Naive B cell (primary cell): ENCODE data around the gene AGAP1. TPM values are rescaled to one million over a fixed set of nuclear protein-coding genes. Genes with fewer than 3 reads are reported as not detected.

Experiments used
- ATAC-seq, 2 donors: fragments of 150-1000 bp; cut with Tn5 transposase; 2 replicates each; pipeline ENCODE4 v1.10.0; 2021; ENCODE audit warnings: low read depth in 2 of 2, mild to moderate bottlenecking in 2 of 2, moderate library complexity in 2 of 2
- DNase-seq: peaks from one replicate; pipeline ENCODE4 v3.0.0; 2022
- H3K27ac Mint-ChIP-seq, 6 donors: one replicate each; pipeline ENCODE4 v1.8.0; 2020 to 2022; ENCODE audit warnings: mild to moderate bottlenecking in 6 of 6, mixed read lengths in 6 of 6, moderate library complexity in 5 of 6, inconsistent platforms in 2 of 6
- H3K27me3 Mint-ChIP-seq, 3 donors: one replicate each; pipeline ENCODE4 v1.8.0; 2021 to 2022; ENCODE audit warnings: mixed read lengths in 3 of 3, mild to moderate bottlenecking in 1 of 3
- H3K36me3 Mint-ChIP-seq, 2 donors: one replicate each; pipeline ENCODE4 v1.8.0; 2020 to 2022; ENCODE audit warnings: mixed read lengths in 2 of 2, inconsistent platforms in 1 of 2, mild to moderate bottlenecking in 1 of 2
- H3K4me1 Mint-ChIP-seq, 3 donors: one replicate each; pipeline ENCODE4 v1.8.0; 2020 to 2022; ENCODE audit warnings: mixed read lengths in 3 of 3, inconsistent platforms in 1 of 3, mild to moderate bottlenecking in 1 of 3, moderate library complexity in 1 of 3
- H3K4me3 Mint-ChIP-seq, 8 donors: one replicate each; pipeline ENCODE4 v1.8.0; 2020 to 2022; ENCODE audit warnings: mild to moderate bottlenecking in 8 of 8, mixed read lengths in 8 of 8, moderate library complexity in 8 of 8, inconsistent platforms in 2 of 8
- H3K9me3 Mint-ChIP-seq, 7 donors: one replicate each; pipeline ENCODE4 v1.8.0; 2020 to 2022; ENCODE audit warnings: mixed read lengths in 7 of 7, mild to moderate bottlenecking in 5 of 7, inconsistent platforms in 2 of 7, moderate library complexity in 1 of 7
- polyA plus RNA-seq, 6 donors: library from polyadenylated mRNA; unstranded; fragments of 300-500 nt; fragmentation: Illumina TruSeq; gene quantifications; one replicate each; pipeline ENCODE4 v1.2.3, GENCODE V29; 2021; ENCODE audit warnings: low read depth in 6 of 6

AGAP1 gene
- polyA plus RNA-seq, 6 donors from 2014 or later = not detected

DNA sequence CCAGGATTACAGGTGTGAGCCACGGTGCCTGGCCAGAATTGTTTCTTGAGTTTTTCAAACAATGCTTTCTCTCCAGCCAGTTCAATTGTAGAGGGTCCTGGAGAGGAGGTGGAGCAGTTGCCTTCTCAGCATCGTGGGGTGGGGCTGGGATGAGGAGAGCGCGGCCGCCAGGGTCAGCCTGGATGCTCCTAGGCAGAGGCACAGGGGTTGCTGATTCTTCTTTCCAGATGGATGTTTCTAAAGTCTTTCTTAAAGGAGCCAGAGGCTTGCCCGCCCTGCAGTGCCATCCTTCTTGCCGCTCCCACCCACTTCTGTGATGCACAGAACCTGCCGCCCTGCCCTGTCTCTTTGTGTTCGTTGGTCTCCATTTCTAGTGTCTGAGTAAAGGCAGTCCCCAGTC lies 61.1 kb downstream of the AGAP1 start:
- no peak for DNase-seq
- no peaks in the 10 kb centered on the region for H3K4me1 Mint-ChIP-seq
- H3K4me3 Mint-ChIP-seq = no peak overlapping the region
- no peak for ATAC-seq
- peaks cover 0 to 2% (median 0%) of the 10 kb centered on the region in 7 donors for H3K9me3 Mint-ChIP-seq
- H3K27me3 Mint-ChIP-seq = peaks cover 9 to 38% (median 35%) of the 10 kb centered on the region in 3 donors
- no peak overlapping the region for H3K27ac Mint-ChIP-seq
- H3K36me3 Mint-ChIP-seq = no peaks in the 10 kb centered on the region

DNA sequence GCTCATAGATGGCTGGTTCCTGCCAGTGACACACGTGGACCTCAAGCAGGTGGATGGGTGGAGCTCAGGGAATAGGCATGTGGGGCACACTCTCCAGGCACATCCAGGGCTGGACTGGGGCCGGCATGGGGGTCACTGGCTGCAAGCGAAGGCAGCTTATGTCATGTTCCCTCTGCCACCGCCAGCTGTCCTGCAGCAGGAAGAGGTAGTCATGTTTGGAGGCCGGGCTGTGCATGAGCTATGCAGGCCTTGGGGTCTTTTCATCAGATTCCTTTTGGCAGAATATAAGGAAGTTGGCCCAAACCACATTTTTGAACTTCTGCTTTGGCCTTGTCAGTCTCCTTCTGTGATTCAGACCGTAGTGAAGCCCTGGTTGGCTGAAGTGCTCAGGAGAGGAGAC lies 61.5 kb downstream of the AGAP1 start:
- ATAC-seq (no peak), DNase-seq (no peak)
- H3K27me3 Mint-ChIP-seq = peaks cover 9 to 38% (median 35%) of the 10 kb centered on the region in 3 donors
- no peaks in the 10 kb centered on the region for H3K4me1 Mint-ChIP-seq
- no peak overlapping the region for H3K27ac Mint-ChIP-seq
- H3K4me3 Mint-ChIP-seq = no peak overlapping the region
- peaks cover 0 to 2% (median 0%) of the 10 kb centered on the region in 7 donors for H3K9me3 Mint-ChIP-seq
- H3K36me3 Mint-ChIP-seq = no peaks in the 10 kb centered on the region

DNA sequence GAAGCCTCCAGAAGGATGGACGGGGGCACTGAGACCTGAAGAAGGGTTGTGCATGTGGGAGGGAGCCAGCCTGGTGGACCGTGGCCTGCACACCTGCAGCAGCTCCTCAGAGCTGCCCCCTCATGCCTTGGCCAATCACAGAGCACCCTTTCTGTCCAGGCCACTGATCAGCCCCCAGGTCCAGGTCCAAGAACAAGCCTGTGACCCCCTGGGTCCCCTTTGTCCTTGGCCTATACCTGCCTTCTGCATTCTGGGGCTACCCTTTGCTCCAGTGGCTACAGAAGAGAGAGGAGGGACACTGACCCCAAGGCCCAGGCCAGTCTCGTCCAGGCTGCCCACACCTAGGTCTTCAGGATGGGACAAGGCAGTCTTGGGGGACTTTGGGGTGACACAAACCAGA lies 62.2 kb downstream of the AGAP1 start:
- H3K27me3 Mint-ChIP-seq = peaks cover 9 to 44% (median 35%) of the 10 kb centered on the region in 3 donors
- H3K9me3 Mint-ChIP-seq = peaks cover 0 to 2% (median 0%) of the 10 kb centered on the region in 7 donors
- H3K4me3 Mint-ChIP-seq = no peak overlapping the region
- H3K4me1 Mint-ChIP-seq = no peaks in the 10 kb centered on the region
- ATAC-seq (no peak), DNase-seq (no peak)
- no peaks in the 10 kb centered on the region for H3K36me3 Mint-ChIP-seq
- H3K27ac Mint-ChIP-seq = peak overlapping the region in 1 of 6 donors; percentile 33

DNA sequence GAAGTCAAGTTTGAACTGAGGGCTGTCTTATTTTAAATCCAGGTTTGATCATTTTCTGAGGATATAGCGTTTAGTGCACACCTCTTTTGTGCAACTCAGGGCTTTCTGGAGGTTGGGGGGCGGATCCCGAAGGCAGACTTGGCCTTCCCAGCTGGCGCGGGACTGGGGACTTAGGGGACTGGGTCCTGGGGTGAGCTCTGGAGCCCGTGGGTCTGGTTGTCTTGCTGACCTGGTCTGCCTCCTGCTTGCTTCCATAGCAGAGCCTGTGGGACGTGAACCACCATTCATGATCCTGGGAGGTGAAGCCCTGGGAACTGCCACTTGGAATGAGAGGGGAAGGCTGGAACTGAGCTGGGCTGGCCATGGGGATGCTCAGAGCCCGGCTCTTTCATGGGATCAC lies 63.1 kb downstream of the AGAP1 start:
- peaks cover 0 to 2% (median 0%) of the 10 kb centered on the region in 7 donors for H3K9me3 Mint-ChIP-seq
- H3K4me3 Mint-ChIP-seq = peak overlapping the region in 1 of 8 donors; percentile 47
- no peaks in the 10 kb centered on the region for H3K36me3 Mint-ChIP-seq
- H3K27me3 Mint-ChIP-seq = peaks cover 9 to 39% (median 31%) of the 10 kb centered on the region in 3 donors
- no peak for DNase-seq
- no peak overlapping the region for H3K27ac Mint-ChIP-seq
- H3K4me1 Mint-ChIP-seq = no peaks in the 10 kb centered on the region
- no peak for ATAC-seq

DNA sequence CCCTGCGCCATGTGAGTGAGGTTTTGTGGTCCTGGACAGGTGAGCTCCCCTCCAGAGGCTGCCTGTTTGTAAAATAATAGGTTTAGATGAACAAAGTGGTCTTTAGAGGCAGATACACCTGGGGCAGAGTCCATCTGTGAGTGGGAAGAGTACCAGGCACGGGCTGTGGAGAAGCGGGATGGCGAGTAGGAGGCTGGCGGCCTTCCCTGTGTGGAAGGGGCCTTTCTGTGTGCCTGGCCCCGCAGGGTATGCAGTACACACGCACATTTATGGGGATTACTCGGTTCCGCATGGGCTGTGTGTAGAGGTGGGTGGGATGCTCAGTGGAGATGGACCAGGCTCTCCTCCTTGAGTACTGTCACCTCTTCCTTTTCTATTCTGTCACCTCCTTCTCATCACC lies 64.1 kb downstream of the AGAP1 start:
- Mint-ChIP-seq H3K4me3 (peak overlapping the region in 1 of 8 donors; percentile 12), H3K4me1 (no peaks in the 10 kb centered on the region), H3K9me3 (peaks cover 0 to 2% (median 0%) of the 10 kb centered on the region in 7 donors), H3K27me3 (peaks cover 9 to 36% (median 27%) of the 10 kb centered on the region in 3 donors), H3K36me3 (no peaks in the 10 kb centered on the region), H3K27ac (no peak overlapping the region)
- ATAC-seq (no peak), DNase-seq (no peak)

DNA sequence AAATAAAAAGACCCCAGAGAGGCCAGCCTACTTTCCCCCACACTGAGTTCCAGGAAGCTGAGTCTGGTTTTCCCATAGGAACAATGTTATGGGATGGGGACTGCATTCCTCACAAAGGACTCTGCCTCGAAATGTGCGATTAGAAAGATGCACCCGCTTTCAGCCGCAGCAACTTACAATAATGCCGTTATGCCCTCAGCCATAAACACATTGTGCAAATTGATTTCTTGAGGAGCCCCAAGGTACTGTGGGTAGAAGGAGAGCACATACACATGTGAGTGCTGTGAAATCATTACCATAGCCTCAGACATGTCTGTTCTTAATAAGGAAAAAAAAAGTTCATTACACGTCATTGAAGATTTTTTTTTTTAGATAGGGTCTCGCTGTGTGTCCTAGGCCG lies 64.7 kb downstream of the AGAP1 start:
- Mint-ChIP-seq H3K27ac (no peak overlapping the region), H3K27me3 (peaks cover 9 to 40% (median 33%) of the 10 kb centered on the region in 3 donors), H3K36me3 (no peaks in the 10 kb centered on the region), H3K4me1 (no peaks in the 10 kb centered on the region), H3K4me3 (no peak overlapping the region), H3K9me3 (peaks cover 0 to 2% (median 0%) of the 10 kb centered on the region in 7 donors)
- DNase-seq (no peak), ATAC-seq (no peak)

DNA sequence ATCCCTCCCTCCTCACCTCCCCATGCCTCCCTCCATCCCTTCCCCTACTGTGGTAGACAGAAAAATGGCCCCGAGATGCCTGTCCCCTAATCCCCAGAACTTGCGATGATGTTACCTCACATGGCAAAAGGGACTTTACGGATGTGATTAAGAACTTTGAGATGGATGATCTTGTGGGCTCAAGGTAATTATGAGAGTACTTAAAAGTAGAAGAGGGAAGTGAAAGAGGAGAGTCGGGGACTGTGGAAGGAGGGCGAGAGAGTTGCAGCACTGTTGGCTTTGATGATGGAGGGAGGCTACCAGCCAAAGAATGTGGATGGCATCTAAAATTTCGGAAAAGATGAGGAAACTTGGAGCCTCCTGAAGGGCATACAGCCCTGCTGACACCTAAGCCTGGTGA lies 66.5 kb downstream of the AGAP1 start:
- Mint-ChIP-seq H3K9me3 (peaks cover 0 to 2% (median 0%) of the 10 kb centered on the region in 7 donors), H3K4me3 (no peak overlapping the region), H3K4me1 (no peaks in the 10 kb centered on the region), H3K27ac (no peak overlapping the region), H3K36me3 (no peaks in the 10 kb centered on the region), H3K27me3 (peaks cover 9 to 31% (median 26%) of the 10 kb centered on the region in 3 donors)
- DNase-seq (no peak), ATAC-seq (no peak)

DNA sequence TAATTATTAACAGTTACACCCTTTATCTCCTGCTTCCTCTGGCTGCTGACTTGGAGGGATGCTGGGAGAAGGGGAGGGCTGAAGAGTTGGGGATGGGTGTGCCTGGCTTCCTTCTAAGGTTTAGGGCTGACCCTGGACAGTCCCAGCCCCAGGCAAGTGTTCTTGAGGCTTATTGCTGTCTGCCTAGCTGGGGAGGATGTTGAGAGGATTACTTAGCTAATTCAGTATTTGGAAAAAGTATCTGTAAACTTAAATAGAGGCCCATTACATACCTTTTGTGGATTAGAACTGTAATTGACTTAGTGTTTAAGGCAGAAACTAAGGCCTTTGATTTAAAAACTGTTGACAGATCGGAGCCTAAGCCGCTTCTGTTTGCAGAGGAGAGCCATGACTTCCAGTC lies 67.6 kb downstream of the AGAP1 start:
- no peak for DNase-seq
- no peak for ATAC-seq
- peaks cover 0 to 2% (median 0%) of the 10 kb centered on the region in 7 donors for H3K9me3 Mint-ChIP-seq
- no peaks in the 10 kb centered on the region for H3K4me1 Mint-ChIP-seq
- no peaks in the 10 kb centered on the region for H3K36me3 Mint-ChIP-seq
- no peak overlapping the region for H3K27ac Mint-ChIP-seq
- H3K4me3 Mint-ChIP-seq = peak overlapping the region in 1 of 8 donors; percentile 15
- peaks cover 13 to 30% (median 17%) of the 10 kb centered on the region in 3 donors for H3K27me3 Mint-ChIP-seq

DNA sequence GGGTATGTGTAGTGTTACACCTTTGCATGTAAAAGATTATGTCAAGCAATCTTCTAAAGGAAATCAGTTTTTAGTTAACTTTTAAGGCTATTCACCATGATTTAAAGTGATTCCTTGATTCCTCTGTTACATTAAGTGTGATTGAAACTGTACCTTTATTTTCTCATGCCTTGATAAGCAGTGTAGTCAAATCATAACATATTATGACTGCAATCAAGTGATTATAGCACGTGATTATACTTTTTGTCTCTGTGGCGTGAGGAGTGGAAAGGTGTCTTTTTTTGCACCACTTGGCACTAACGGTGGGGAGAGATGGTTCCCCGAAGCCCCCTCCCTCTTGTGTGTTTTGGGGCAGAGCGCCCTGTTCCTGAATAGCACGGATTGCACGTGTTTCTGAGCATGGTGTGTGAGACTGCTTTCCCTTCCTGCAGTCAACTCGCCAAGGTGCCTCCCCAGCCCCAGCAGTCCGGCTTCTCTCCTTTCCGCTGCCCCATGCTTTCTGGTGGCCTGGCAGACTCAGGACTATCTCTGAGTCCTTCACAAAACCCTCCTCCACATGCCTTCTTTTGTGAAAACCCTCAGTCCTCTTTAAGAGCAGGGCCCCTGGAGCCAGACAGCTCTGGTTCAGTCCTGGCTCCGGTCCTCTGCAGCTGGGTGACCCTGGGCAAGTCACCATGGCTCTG lies 68.4 kb downstream of the AGAP1 start:
- H3K27ac Mint-ChIP-seq = no peak overlapping the region
- ATAC-seq (no peak), DNase-seq (no peak)
- peaks cover 0 to 4% (median 0%) of the 10 kb centered on the region in 7 donors for H3K9me3 Mint-ChIP-seq
- H3K4me1 Mint-ChIP-seq = no peaks in the 10 kb centered on the region
- H3K27me3 Mint-ChIP-seq = peaks cover 10 to 37% (median 14%) of the 10 kb centered on the region in 3 donors
- H3K4me3 Mint-ChIP-seq = no peak overlapping the region
- H3K36me3 Mint-ChIP-seq = no peaks in the 10 kb centered on the region

DNA sequence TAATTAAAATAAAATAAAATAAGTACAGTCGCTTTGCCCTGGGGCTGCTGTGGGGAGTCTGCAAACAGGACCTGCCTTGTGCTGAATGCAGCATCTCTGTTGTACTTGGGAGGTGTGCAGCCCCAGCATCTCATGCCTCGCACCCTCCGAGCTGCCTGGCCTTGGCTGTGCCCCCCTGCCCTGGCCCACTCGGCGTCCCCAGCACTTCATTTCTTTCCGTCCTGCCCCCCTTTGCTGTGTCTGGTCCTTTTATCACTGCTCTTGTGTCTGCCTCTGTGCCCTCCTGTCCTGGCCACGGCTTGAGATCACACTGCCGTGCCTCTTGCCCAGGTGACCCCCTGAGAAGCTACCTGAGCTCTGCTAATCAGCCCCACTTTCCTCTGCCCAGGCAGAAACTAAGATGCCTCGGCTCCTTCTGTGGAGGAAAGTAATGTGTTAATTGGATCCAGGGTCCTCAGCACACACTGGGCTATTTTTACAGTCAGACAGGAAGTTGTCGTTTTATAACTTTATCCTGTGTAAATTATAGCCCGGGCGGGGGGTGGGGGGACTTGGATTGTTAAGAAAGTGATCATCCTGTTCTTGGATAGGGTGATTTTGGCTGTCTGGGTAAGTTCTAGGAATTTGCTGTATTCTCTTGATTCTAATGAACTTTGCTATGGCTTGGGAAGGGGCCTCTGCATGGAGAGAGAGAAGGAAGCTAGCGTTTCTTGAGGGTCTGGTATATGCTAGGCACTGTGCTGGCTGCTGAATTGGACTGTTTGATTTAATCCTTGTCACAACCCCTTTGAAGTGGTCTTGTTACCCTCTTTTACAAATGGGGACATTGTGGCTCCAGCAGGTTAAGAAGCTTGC lies 69.4 kb downstream of the AGAP1 start:
- no peak overlapping the region for H3K4me3 Mint-ChIP-seq
- H3K36me3 Mint-ChIP-seq = no peaks in the 10 kb centered on the region
- DNase-seq (no peak), ATAC-seq (no peak)
- no peaks in the 10 kb centered on the region for H3K4me1 Mint-ChIP-seq
- H3K27ac Mint-ChIP-seq = no peak overlapping the region
- peaks cover 10 to 46% (median 25%) of the 10 kb centered on the region in 3 donors for H3K27me3 Mint-ChIP-seq
- H3K9me3 Mint-ChIP-seq = peaks cover 0 to 4% (median 0%) of the 10 kb centered on the region in 7 donors

DNA sequence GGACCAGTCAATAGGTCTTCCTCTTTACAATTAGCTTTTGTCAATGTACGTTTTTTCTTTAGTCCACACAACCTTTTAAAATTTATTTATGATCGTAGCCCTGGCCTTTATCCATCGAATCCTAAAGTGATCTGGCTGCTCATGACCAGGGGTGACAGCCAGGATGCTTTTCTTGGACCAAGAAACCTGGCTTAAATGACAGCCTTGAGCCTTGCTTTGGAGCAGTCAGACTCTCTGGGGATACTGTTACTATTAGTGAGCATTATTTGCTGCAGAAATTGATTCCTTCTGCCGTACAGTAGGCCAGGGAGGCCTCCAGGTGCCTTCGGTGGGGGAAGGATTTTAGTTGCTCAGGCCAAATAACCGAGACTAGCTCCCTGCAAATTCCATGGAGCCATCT lies 70.2 kb downstream of the AGAP1 start:
- no peak for DNase-seq
- H3K4me1 Mint-ChIP-seq = no peaks in the 10 kb centered on the region
- no peak overlapping the region for H3K4me3 Mint-ChIP-seq
- H3K27me3 Mint-ChIP-seq = peaks cover 10 to 46% (median 31%) of the 10 kb centered on the region in 3 donors
- H3K27ac Mint-ChIP-seq = no peak overlapping the region
- H3K9me3 Mint-ChIP-seq = peaks cover 0 to 9% (median 0%) of the 10 kb centered on the region in 7 donors
- H3K36me3 Mint-ChIP-seq = no peaks in the 10 kb centered on the region
- ATAC-seq = no peak

DNA sequence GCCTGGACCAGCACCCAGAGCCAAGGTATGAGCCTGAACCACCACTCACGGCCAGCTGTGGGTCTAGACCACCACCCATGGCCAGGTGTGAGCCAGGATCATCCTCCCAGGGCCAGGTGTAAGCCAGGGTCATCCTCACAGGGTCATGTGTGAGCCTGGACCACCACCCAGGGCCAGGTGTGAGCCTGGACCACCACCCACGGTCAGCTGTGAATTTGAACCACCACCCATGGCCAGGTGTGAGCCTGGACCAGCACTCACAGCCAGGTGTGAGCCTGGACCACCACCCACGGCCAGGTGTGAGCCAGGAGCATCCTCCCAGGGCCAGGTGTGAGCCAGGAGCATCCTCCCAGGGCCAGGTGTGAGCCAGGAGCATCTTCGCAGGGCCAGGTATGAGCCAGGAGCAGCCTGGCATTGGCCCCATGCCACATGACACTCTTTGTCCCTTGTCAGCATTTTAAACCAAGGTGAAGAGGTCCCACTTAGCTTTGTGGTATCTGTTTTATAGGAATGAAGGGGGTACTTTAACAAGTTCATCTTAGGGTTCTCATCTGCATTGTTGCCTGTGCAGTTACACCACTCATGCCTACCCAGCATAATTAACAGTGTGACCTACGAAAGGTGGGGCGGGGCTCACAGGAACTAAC lies 71.2 kb downstream of the AGAP1 start:
- no peaks in the 10 kb centered on the region for H3K4me1 Mint-ChIP-seq
- no peak for ATAC-seq
- H3K9me3 Mint-ChIP-seq = peaks cover 0 to 9% (median 0%) of the 10 kb centered on the region in 7 donors
- H3K27ac Mint-ChIP-seq = no peak overlapping the region
- H3K27me3 Mint-ChIP-seq = peaks cover 10 to 45% (median 32%) of the 10 kb centered on the region in 3 donors
- DNase-seq = no peak
- H3K4me3 Mint-ChIP-seq = no peak overlapping the region
- no peaks in the 10 kb centered on the region for H3K36me3 Mint-ChIP-seq

DNA sequence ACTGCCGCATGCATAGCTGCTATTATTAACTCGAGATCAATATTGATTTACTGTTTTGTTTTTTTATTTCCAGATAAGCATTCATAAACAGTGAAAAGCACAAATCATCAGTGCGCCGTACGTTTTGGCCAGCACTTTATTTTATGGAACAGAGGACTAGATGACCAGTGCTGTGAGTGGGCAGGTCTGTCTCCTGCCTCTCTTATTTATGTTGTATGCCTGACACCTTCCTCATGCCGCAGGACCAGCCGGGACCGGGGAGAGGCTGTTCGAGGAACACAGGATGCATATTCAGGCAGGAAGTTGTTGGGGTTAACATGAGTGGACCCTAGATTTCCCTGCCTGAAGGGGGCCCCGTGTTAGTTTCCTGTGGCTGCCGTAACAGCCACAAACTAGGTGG lies 72.6 kb downstream of the AGAP1 start:
- H3K9me3 Mint-ChIP-seq = peaks cover 0 to 9% (median 0%) of the 10 kb centered on the region in 7 donors
- ATAC-seq = no peak
- H3K36me3 Mint-ChIP-seq = no peaks in the 10 kb centered on the region
- no peak for DNase-seq
- H3K4me1 Mint-ChIP-seq = no peaks in the 10 kb centered on the region
- peaks cover 10 to 33% (median 32%) of the 10 kb centered on the region in 3 donors for H3K27me3 Mint-ChIP-seq
- peak overlapping the region in 1 of 8 donors; percentile 29 for H3K4me3 Mint-ChIP-seq
- H3K27ac Mint-ChIP-seq = peak overlapping the region in 1 of 6 donors; percentile 59
